Neural cell (in vitro differentiated cells): ENCODE data around the gene KRT39.

Source experiments
- EP300 ChIP-seq: fragments of 450-650 bp; conservative IDR thresholded peaks from 2 replicates; pipeline ENCODE4 v1.6.1; 2014; ENCODE audit warnings: antibody characterized with exemption, mild to moderate bottlenecking, moderate library complexity; ENCODE audit not compliant: poor library complexity, severe bottlenecking
- EZH2 ChIP-seq: fragments of 200-600, 300-800 bp; shearing (Covaris generic), sonication (generic); IDR thresholded peaks from 2 replicates; pipeline ENCODE4 v1.6.1; 2014; ENCODE audit warnings: antibody characterized with exemption, low read length, borderline replicate concordance, mild to moderate bottlenecking; ENCODE audit not compliant: insufficient read depth, poor library complexity, severe bottlenecking
- POLR2AphosphoS5 ChIP-seq: IDR thresholded peaks from 2 replicates; pipeline ENCODE4 v1.6.1; 2012
- RAD21 ChIP-seq: fragments of 450-650 bp; conservative IDR thresholded peaks from 2 replicates; pipeline ENCODE4 v1.6.1; 2014; ENCODE audit warnings: antibody characterized with exemption, mild to moderate bottlenecking, moderate library complexity
- TAF1 ChIP-seq: IDR thresholded peaks from 2 replicates; pipeline ENCODE4 v1.6.1; 2012; ENCODE audit warnings: low read depth
- TF ChIP-seq, protein P1 (sequence below): fragments of 450-650 bp; IDR thresholded peaks from 2 replicates; pipeline ENCODE4 v1.5.1; 2014; ENCODE audit warnings: antibody characterized with exemption, mild to moderate bottlenecking, moderate library complexity; ENCODE audit not compliant: poor library complexity, severe bottlenecking
- TF ChIP-seq, protein P2 (sequence below): IDR thresholded peaks from 2 replicates; pipeline ENCODE4 v1.6.1; 2012; ENCODE audit warnings: borderline replicate concordance

DNA sequence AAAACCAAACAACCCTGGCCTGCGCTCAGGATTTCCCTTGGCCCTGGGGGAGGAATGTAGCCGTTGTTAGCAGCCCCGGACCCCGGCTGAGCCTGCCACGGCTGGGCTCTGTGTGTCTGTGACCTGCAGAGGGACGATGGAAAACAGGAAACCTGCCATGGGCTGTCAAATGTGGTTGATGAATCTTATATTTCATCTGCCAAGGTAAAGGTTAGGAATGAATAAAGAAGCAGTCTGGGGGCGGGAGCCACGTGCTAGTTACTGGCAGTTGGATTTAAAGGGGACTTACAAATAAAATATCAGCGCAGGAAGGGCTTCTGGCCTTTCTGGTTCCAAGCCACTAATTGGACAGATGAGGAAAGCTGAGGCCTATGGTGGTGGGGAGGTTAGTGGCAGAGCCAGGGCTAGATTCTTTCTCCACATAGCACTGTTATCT, 29.3 kb downstream of the KRT39 start, which contains the start of gene KRT23:
- TF ChIP-seq RAD21: no peak
- no peak for TF ChIP-seq POLR2AphosphoS5
- no peak for TF ChIP-seq EZH2
- TF ChIP-seq, protein P1, sequence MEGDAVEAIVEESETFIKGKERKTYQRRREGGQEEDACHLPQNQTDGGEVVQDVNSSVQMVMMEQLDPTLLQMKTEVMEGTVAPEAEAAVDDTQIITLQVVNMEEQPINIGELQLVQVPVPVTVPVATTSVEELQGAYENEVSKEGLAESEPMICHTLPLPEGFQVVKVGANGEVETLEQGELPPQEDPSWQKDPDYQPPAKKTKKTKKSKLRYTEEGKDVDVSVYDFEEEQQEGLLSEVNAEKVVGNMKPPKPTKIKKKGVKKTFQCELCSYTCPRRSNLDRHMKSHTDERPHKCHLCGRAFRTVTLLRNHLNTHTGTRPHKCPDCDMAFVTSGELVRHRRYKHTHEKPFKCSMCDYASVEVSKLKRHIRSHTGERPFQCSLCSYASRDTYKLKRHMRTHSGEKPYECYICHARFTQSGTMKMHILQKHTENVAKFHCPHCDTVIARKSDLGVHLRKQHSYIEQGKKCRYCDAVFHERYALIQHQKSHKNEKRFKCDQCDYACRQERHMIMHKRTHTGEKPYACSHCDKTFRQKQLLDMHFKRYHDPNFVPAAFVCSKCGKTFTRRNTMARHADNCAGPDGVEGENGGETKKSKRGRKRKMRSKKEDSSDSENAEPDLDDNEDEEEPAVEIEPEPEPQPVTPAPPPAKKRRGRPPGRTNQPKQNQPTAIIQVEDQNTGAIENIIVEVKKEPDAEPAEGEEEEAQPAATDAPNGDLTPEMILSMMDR: no peak
- no peak for TF ChIP-seq TAF1
- no peak for TF ChIP-seq EP300
- TF ChIP-seq, protein P2, sequence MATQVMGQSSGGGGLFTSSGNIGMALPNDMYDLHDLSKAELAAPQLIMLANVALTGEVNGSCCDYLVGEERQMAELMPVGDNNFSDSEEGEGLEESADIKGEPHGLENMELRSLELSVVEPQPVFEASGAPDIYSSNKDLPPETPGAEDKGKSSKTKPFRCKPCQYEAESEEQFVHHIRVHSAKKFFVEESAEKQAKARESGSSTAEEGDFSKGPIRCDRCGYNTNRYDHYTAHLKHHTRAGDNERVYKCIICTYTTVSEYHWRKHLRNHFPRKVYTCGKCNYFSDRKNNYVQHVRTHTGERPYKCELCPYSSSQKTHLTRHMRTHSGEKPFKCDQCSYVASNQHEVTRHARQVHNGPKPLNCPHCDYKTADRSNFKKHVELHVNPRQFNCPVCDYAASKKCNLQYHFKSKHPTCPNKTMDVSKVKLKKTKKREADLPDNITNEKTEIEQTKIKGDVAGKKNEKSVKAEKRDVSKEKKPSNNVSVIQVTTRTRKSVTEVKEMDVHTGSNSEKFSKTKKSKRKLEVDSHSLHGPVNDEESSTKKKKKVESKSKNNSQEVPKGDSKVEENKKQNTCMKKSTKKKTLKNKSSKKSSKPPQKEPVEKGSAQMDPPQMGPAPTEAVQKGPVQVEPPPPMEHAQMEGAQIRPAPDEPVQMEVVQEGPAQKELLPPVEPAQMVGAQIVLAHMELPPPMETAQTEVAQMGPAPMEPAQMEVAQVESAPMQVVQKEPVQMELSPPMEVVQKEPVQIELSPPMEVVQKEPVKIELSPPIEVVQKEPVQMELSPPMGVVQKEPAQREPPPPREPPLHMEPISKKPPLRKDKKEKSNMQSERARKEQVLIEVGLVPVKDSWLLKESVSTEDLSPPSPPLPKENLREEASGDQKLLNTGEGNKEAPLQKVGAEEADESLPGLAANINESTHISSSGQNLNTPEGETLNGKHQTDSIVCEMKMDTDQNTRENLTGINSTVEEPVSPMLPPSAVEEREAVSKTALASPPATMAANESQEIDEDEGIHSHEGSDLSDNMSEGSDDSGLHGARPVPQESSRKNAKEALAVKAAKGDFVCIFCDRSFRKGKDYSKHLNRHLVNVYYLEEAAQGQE: no peak
